HFFc6 (cell line): ENCODE measurements around the gene C5. TPM values are rescaled to one million over a fixed set of nuclear protein-coding genes. Genes with fewer than 3 reads are reported as not detected.

Experiments
- DNase-seq: peaks from one replicate; pipeline ENCODE4 v3.0.0-alpha.2; 2018
- H3K27ac Mint-ChIP-seq: 2 replicates; pipeline ENCODE4 v1.8.0; 2020; ENCODE audit warnings: mild to moderate bottlenecking, mixed read lengths
- H3K27me3 Mint-ChIP-seq: 2 replicates; pipeline ENCODE4 v1.8.0; 2021; ENCODE audit warnings: mild to moderate bottlenecking, moderate library complexity, mixed read lengths; ENCODE audit not compliant: insufficient read depth
- H3K36me3 Mint-ChIP-seq: 2 replicates; pipeline ENCODE4 v1.8.0; 2021; ENCODE audit warnings: low read depth, mixed read lengths
- H3K4me1 Mint-ChIP-seq: 2 replicates; pipeline ENCODE4 v1.8.0; 2020; ENCODE audit warnings: low read depth, mixed read lengths
- H3K4me3 Mint-ChIP-seq: 2 replicates; pipeline ENCODE4 v1.8.0; 2020; ENCODE audit warnings: mild to moderate bottlenecking, moderate library complexity, mixed read lengths
- H3K9me3 Mint-ChIP-seq: 2 replicates; pipeline ENCODE4 v1.8.0; 2020; ENCODE audit warnings: mild to moderate bottlenecking, mixed read lengths
- CTCF ChIP-seq: fragments of 200-600 bp; sonication (generic); IDR thresholded peaks from 2 replicates; pipeline ENCODE4 v1.5.0; 2021; ENCODE audit warnings: antibody characterized with exemption, mild to moderate bottlenecking
- total RNA-seq, 6 experiments: library from RNA; stranded (reverse); fragmentation: NEBNext Ultra II Directional; extraction: Animal tissue kit (Norgen Biotek cat#: 25700); gene quantifications; 2 replicates in 1 of 6; 3 replicates in 5 of 6; pipeline ENCODE4 v1.2.3, GENCODE V29; 2021

C5 gene
- total RNA-seq, 6 experiments from 2014 or later = 1.5 to 2.3 (median 2.1) TPM

- Mint-ChIP-seq H3K36me3 (no peaks in the 10 kb centered on the region), H3K4me1 (peaks cover 57% of the 10 kb centered on the region), H3K4me3 (peak overlapping the region; percentile 11), H3K27ac (peak overlapping the region; percentile 92), H3K9me3 (no peaks in the 10 kb centered on the region), H3K27me3 (0 out of 2 replicates have a peak, but pooled peaks cover 2% of the 10 kb centered on the region)
- no peak; the same call in 1 of the 2 replicates for TF ChIP-seq CTCF
- DNase-seq = peak; percentile 28
Measured at GRCh38 chr9:120937596-120937995, 112.5 kb downstream of the C5 start.

- Mint-ChIP-seq H3K36me3 (no peaks in the 10 kb centered on the region), H3K27me3 (0 out of 2 replicates have a peak, but pooled peaks cover 2% of the 10 kb centered on the region), H3K4me3 (peak overlapping the region; percentile 30), H3K9me3 (no peaks in the 10 kb centered on the region), H3K27ac (peak overlapping the region; percentile 92), H3K4me1 (peaks cover 56% of the 10 kb centered on the region)
- no peak for TF ChIP-seq CTCF
- no peak for DNase-seq
Measured at GRCh38 chr9:120937127-120937526, 112.9 kb downstream of the C5 start.

GRCh38 chr9:120936764-120937122 lies 113.3 kb downstream of the C5 start:
- no peak for DNase-seq
- H3K27me3 Mint-ChIP-seq = 0 out of 2 replicates have a peak, but pooled peaks cover 2% of the 10 kb centered on the region
- H3K4me1 Mint-ChIP-seq = peaks cover 56% of the 10 kb centered on the region
- peak; percentile 68 for TF ChIP-seq CTCF
- no peaks in the 10 kb centered on the region for H3K36me3 Mint-ChIP-seq
- peak overlapping the region; percentile 82 for H3K4me3 Mint-ChIP-seq
- H3K27ac Mint-ChIP-seq = peak overlapping the region; percentile 92
- no peaks in the 10 kb centered on the region for H3K9me3 Mint-ChIP-seq

GRCh38 chr9:120936011-120936763 lies 113.9 kb downstream of the C5 start:
- Mint-ChIP-seq H3K36me3 (no peaks in the 10 kb centered on the region), H3K4me3 (peak overlapping the region; percentile 82), H3K4me1 (peaks cover 56% of the 10 kb centered on the region), H3K27ac (peak overlapping the region; percentile 92), H3K27me3 (0 out of 2 replicates have a peak, but pooled peaks cover 2% of the 10 kb centered on the region), H3K9me3 (no peaks in the 10 kb centered on the region)
- DNase-seq = peak; percentile 95
- peak; percentile 96 for TF ChIP-seq CTCF

- H3K4me1 Mint-ChIP-seq = peaks cover 56% of the 10 kb centered on the region
Measured at GRCh38 chr9:120935383-120935857, 114.7 kb downstream of the C5 start.

More at GRCh38 chr9:120935383-120935857, 114.7 kb downstream of the C5 start:
- Mint-ChIP-seq H3K9me3 (no peaks in the 10 kb centered on the region), H3K36me3 (no peaks in the 10 kb centered on the region), H3K4me3 (peak overlapping the region; percentile 82), H3K27ac (peak overlapping the region; percentile 92), H3K27me3 (no peaks in the 10 kb centered on the region)
- no peak for TF ChIP-seq CTCF
- peak; percentile 86 for DNase-seq
